GM21717 (cell line): ENCODE data around the gene SHB.

Experiments
- ATAC-seq: cut with Tn5 transposase; IDR thresholded peaks from one replicate; pipeline ENCODE4 v1.9.1; 2021; ENCODE audit warnings: mild to moderate bottlenecking, moderate library complexity; ENCODE audit not compliant: unreplicated experiment

The SHB gene

DNA sequence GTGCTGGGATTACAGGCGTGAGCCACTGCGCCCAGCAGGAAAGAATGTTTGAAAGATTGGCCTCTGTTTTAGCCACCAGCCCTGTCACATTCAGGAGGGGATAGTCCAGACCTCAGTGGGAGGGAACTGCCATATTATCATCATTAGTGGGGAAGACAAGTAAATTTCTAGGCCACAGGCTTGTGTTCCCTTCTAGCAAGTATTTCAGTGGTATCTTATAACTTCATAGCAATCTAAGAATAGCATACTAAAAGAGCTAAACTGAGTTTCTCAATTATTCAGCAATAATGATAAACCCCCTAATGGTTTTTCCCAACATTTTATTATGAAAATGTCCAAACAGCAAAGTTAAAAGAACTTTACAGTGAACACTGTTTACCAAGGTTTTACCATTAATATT lies 195.1 kb downstream of the SHB start:
- no peak for ATAC-seq

DNA sequence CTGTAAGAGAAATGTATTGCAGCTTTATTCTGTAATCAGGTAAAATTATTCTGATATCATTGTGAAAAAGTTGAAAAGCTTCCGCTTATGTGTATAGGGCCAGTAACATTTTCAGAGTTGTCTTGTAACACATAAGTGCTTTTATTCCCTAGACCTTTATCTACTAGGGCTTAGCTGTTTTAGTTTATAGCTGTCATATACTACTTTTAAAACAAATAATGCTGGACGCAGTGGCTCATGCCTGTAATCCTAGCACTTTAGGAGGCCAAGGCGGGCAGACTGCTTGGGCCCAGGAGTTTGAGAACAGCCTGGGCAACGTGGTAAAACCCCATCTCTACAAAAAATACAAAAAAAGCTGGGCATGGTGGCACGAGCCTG lies 198.2 kb downstream of the SHB start:
- no peak for ATAC-seq

DNA sequence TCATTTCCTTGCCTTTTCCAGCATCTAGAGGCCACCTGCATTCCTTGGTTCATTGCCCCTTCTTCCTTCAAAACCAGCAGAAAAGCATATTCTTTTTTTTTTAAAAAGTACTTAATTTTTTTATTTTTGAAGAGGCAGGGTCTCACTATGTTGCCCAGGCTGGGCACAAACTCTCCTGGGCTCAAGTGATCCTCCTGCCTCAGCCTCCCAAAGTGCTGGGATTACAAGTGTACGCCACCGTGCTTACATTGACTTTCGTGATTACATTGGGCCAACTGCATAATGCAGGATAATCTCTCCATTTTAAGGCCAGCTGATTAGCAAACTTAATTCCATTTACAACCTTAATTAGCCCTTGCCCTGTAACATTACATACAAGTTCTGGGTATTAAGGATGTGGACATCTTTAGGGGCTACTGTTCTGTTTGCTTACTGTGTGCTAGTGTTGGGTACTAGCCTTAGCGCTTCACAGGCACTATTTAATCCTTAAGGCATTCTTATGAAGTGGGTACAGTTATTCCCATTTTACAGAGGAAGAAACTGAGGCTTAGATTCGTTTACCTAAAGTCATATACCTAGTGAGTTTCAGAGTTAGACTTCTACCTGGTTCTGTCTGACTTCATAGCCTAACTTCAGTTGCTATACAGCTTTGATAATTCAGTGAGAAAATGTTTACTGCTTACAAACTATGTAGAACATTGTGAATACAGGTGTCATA lies 198.8 kb downstream of the SHB start:
- no peak for ATAC-seq
